HG02759 (cell line): ENCODE measurements around the gene LYRM4.

Experiments used
- ATAC-seq: cut with Tn5 transposase; IDR thresholded peaks from one replicate; pipeline ENCODE4 v1.9.1; 2021; ENCODE audit warnings: mild to moderate bottlenecking, moderate library complexity; ENCODE audit not compliant: unreplicated experiment

Gene LYRM4

GRCh38 chr6:5206920-5207561 is 53.7 kb downstream of the LYRM4 start:
- ATAC-seq = no peak

- no peak for ATAC-seq
Observed at GRCh38 chr6:5205877-5206850, 54.6 kb downstream of the LYRM4 start.

- no peak for ATAC-seq
Observed at GRCh38 chr6:5205035-5205507, 55.7 kb downstream of the LYRM4 start.

GRCh38 chr6:5204376-5204775 is 56.4 kb downstream of the LYRM4 start:
- no peak for ATAC-seq

- no peak for ATAC-seq
Observed at GRCh38 chr6:5203546-5203945, 57.2 kb downstream of the LYRM4 start.

- no peak for ATAC-seq
Observed at GRCh38 chr6:5202941-5203340, 57.8 kb downstream of the LYRM4 start.

GRCh38 chr6:5202206-5202605 is 58.5 kb downstream of the LYRM4 start:
- no peak for ATAC-seq

GRCh38 chr6:5201271-5201670 is 59.5 kb downstream of the LYRM4 start:
- ATAC-seq = no peak

- ATAC-seq = no peak
Observed at GRCh38 chr6:5199702-5200101, 61.0 kb downstream of the LYRM4 start.

GRCh38 chr6:5199283-5199682 is 61.5 kb downstream of the LYRM4 start:
- ATAC-seq = no peak

GRCh38 chr6:5197084-5197483 is 63.7 kb downstream of the LYRM4 start:
- ATAC-seq = no peak

- no peak for ATAC-seq
Observed at GRCh38 chr6:5192135-5192794, 68.5 kb downstream of the LYRM4 start.

GRCh38 chr6:5191722-5192121 is 69.0 kb downstream of the LYRM4 start:
- ATAC-seq = no peak

- ATAC-seq = no peak
Observed at GRCh38 chr6:5191222-5191621, 69.5 kb downstream of the LYRM4 start.

GRCh38 chr6:5190507-5190906 is 70.2 kb downstream of the LYRM4 start:
- no peak for ATAC-seq

- no peak for ATAC-seq
Observed at GRCh38 chr6:5188646-5189045, 72.1 kb downstream of the LYRM4 start.

GRCh38 chr6:5184878-5185277 is 75.9 kb downstream of the LYRM4 start:
- ATAC-seq = no peak

- no peak for ATAC-seq
Observed at GRCh38 chr6:5184218-5184617, 76.5 kb downstream of the LYRM4 start.

GRCh38 chr6:5181510-5182317 is 79.0 kb downstream of the LYRM4 start:
- no peak for ATAC-seq

- ATAC-seq = no peak
Observed at GRCh38 chr6:5180636-5181035, 80.1 kb downstream of the LYRM4 start.

GRCh38 chr6:5179917-5180316 is 80.8 kb downstream of the LYRM4 start:
- no peak for ATAC-seq
